Hematopoietic multipotent progenitor cell treated with erythropoietin and hydrocortisone succinate and interleukin-3 and kit ligand, for 8 days (in vitro differentiated cells): Measurements from ENCODE around the gene CNTRL.
"Not testable (repeated sequence)": the region's sequence is repeated elsewhere in the genome, so short reads cannot be mapped to it uniquely, and the experiment has no call there.

Experiments used
- DNase-seq: peaks from one replicate; pipeline ENCODE4 v3.0.0-alpha.2; 2015

Gene CNTRL

GRCh38 chr9:121073038-121073437, 1.7 kb upstream of the CNTRL start:
- no peak for DNase-seq

DNA sequence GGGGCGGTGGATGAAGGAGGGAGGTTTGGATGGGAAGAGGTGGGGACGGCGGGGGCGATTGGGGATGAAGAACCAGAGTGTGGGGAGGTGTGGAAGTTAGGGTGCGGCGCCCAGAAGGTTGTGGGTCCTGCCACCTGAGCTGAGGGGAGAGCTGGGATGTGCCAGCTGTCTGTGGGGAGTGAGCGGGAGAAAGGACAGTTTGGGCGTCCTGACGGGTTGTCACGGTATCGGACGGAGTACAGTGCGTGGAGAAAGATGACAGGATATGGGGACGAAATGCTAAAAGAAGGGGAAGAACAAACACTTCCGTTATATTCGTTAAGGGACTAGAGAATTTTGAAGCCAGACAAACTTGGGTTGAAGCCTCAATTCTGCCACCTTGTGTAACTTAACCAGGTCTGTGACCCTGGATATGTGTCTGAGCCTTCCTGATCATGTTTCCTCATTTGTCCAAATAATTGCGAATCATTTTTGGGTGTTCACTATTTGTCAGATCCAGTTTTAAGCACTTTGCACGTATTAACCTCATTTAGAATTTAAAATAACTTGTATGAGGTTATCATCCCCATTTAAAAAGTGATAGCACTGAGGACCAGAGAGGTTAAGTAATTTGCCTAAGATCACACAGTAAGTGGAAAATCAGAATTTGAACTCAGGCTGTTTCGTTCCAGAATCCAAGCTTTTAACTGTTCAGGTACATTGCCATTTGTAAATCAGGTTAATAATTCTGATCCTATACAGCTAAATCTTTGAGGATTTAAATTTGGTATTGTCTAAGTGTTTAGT, 689 bp downstream of the CNTRL start:
- DNase-seq, result peak; percentile 66

- no peak for DNase-seq
Observed at GRCh38 chr9:121082075-121082474, 7.3 kb downstream of the CNTRL start.

DNA sequence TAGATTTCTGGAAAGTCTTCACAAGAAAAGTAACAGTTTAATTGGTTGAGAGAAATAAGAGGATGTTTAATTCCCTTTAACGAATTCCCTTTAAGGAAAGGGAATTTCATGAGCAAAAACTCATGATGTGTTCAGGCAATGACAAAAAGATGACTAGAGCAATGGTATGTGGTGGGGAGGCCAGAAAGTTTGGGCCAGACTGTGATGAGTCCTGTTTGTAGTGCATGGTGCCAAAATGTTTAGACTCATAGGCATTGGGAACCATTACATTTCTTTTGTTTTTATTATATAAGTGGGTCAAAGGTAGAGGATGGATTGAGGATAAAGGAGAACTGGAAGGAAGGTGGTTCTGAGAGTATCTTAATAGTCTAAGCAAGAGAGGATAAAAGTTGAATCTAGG, 10.9 kb downstream of the CNTRL start:
- no peak for DNase-seq

DNA sequence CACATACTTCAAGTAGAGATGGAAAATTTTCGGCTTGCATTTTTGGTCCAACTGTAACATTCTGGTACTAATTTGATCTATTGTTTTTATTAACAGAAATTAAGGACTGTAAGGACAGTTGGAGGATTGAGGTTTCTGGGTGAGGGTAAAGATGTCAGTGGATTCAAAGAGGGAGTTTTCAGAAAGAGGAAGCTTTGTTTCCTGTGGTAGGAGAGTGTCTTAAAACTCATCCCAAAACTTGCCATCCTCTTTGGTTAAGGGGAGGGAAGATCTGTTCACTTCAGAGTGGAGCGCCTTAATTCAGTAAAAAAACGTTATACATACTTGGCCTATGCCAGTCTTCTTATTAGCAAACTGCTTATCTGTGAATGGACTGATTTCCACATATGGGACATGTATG, 13.8 kb downstream of the CNTRL start:
- no peak for DNase-seq

- DNase-seq, result not testable (repeated sequence)
Observed at GRCh38 chr9:121090743-121091142, 16.0 kb downstream of the CNTRL start.

DNA sequence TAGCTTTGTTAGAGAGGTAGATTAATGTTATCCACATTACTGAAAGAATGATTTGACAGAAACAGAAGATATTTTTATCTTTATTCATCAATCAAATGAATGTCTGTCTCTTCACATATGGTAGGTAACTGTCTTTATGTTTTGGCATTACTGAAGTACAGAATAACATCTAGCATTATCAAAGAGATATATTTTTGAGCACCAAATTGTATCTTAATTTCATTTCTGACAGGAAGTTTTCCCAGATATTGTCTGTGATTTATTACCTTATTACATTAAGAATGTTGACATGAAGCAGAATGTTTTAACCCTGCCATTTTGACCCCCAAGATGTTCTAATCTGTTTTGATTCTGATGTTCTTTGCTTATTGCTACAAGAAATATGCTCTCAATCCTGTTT, 20.3 kb downstream of the CNTRL start:
- no peak for DNase-seq

- DNase-seq, result no peak
Observed at GRCh38 chr9:121098567-121099198, 23.9 kb downstream of the CNTRL start.

DNA sequence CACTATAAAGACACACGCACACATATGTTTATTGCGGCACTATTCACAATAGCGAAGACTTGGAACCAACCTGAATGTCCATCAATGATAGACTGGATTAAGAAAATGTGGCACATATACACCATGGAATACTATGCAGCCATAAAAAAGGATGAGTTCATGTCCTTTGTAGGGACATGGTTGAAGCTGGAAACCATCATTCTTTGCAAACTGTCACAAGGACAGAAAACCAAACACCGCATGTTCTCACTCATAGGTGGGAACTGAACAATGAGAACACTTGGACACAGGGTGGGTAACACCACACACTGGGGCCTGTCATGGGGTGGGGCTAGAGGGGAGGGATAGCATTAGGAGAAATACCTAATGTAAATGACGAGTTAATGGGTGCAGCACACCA, 29.3 kb downstream of the CNTRL start:
- not testable (repeated sequence) for DNase-seq

DNA sequence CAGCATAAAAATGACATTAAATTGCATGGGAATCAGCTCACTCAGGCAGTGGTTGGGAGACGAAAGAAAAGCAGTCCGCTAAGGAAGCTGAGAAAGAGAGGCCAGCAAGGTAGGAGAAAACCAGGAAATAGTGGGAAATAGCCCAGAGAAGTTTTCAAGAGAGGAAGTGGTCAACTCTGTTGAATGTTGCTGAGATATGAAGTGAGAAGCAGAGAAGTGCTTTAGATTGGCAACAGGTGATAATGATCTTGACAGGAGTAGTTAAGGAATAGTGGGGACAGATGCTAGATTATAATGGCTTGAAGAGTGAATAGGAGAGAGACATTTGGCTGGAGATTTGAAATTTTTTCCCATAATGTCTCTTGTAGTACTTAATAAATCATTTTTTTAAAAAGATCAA, 30.8 kb downstream of the CNTRL start:
- no peak for DNase-seq

GRCh38 chr9:121107029-121107428, 32.3 kb downstream of the CNTRL start:
- peak; percentile 36 for DNase-seq

DNA sequence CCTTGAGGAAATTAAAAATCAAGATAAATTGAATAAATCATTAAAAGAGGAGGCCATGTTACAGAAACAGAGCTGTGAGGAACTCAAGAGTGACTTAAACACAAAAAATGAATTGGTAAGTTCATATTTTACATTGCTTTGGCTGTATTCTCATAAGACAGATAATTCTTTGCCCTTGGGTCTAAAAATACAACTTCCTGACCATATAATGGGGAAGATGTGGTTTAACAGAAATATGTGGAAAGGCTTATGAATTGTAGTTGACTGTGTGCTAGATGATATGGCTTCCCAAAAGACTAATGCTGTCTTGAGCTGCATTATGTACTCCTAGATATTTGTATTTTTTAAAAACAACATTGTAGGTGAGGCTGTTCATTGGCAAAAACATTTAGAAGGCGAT, 33.1 kb downstream of the CNTRL start:
- peak; percentile 25 for DNase-seq

DNA sequence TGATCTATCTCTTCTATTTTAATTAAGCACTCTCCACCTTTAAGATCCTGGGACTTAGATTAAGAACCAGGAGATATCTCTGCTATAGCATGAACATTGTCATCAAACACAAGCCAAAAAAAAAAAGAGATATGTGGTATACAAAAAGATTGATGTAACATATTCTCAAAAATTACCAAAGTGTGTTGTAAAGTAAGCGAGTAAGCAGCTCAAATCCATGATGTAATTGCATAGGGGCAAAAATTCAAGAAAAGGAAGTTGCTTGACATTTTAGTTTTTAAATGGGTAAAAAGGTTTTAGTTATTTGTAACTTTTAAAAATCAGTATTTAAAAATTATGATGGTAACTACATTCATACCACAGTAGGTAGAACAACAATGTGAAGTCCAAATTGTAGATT, 40.7 kb downstream of the CNTRL start:
- no peak for DNase-seq

GRCh38 chr9:121118266-121118665, 43.5 kb downstream of the CNTRL start:
- no peak for DNase-seq

GRCh38 chr9:121120386-121120785, 45.6 kb downstream of the CNTRL start:
- no peak for DNase-seq

GRCh38 chr9:121121582-121122087, 46.9 kb downstream of the CNTRL start:
- DNase-seq, result peak; percentile 93

DNA sequence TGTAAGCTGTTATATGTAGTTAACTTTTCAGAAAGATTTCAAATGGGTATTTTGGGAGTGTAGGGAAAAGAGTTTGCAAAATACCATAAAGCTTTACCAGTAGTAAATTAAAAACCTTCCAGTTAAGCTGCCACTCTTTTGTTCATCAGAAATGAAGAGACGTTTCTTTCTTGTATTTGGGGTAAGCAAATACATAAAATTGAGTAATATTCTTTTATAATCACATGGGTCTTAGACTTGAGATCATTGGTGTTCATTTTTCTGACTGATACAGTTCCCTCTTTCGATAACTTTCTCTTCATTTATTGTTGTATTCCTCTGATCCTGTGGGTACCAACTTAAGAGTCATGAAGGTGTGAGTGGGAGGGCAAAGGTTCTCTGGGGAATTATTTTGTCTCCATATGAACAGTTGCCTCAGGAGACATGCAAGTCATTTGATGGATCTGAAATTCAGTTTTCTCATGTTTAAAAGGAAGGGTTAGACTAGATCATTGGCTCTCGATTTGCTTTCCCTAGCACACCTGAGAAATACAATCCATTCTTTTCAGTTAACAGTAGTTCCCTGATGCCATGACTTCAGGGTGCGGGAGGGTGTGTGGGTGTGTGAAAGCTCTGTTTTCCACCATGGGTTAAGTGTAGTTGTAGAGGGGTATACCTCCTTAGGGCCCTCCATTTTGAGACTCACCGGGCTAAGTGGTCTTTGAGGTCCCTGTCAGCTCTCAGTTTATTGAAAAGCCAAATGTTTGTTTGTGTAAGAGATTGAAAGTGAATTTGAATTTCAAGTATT, 47.7 kb downstream of the CNTRL start:
- no peak for DNase-seq

DNA sequence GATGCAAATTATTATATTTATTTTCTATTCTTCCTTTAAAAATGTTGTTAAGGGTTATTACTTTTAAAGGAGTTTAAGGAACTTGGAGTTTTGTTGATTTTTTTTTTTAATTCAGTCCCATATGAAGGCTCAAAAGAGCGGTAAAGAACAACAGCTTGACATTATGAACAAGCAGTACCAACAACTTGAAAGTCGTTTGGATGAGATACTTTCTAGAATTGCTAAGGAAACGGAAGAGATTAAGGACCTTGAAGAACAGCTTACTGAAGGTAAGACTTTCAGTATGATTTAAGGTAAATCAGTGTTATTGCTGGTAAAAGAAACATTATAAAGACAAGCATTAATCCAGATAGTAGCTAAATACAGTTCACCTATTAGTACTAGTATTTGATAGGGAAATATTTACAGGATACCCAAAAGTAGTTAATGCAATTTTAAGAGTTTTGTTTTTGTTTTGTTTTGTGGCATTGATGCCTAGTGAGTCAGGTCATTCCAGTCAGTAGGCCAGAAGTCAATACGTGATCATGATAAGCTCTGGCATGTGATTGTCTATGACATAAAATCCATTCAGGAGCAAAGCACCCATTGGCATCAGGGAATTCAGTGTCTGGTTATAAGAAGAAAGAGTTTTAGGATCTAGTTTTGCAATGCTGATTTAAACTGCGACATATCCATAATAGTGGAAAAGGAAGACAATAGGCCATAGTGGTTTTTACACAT, 49.2 kb downstream of the CNTRL start:
- no peak for DNase-seq

- DNase-seq, result no peak
Observed at GRCh38 chr9:121125590-121125989, 50.8 kb downstream of the CNTRL start.

GRCh38 chr9:121129384-121129783, 54.6 kb downstream of the CNTRL start:
- not testable (repeated sequence) for DNase-seq

- peak; percentile 54 for DNase-seq
Observed at GRCh38 chr9:121133104-121133816, 58.5 kb downstream of the CNTRL start.

- DNase-seq, result no peak
Observed at GRCh38 chr9:121135642-121136041, 60.9 kb downstream of the CNTRL start.
